Type B pancreatic cell (in vitro differentiated cells): Measurements from ENCODE around the gene NCAPD3. TPM values are rescaled to one million over a fixed set of nuclear protein-coding genes. Genes with fewer than 3 reads are reported as not detected.

Source experiments
- DNase-seq: peaks from one replicate; pipeline ENCODE4 v3.0.0; 2021; ENCODE audit warnings: mixed read lengths; ENCODE audit not compliant: unreplicated experiment; ENCODE audit errors: extremely low spot score
- H3K27ac Mint-ChIP-seq: 2 replicates; pipeline ENCODE4 v1.8.0; 2021; ENCODE audit warnings: mild to moderate bottlenecking, mixed read lengths
- H3K27me3 Mint-ChIP-seq: 2 replicates; pipeline ENCODE4 v1.8.0; 2021; ENCODE audit warnings: mixed read lengths
- H3K36me3 Mint-ChIP-seq: 2 replicates; pipeline ENCODE4 v1.8.0; 2021; ENCODE audit warnings: mixed read lengths
- H3K4me1 Mint-ChIP-seq: one replicate; pipeline ENCODE4 v1.8.0; 2021; ENCODE audit warnings: mixed read lengths; ENCODE audit not compliant: unreplicated experiment
- H3K4me3 Mint-ChIP-seq: 2 replicates; pipeline ENCODE4 v1.8.0; 2021; ENCODE audit warnings: mild to moderate bottlenecking, mixed read lengths
- H3K9me3 Mint-ChIP-seq: 2 replicates; pipeline ENCODE4 v1.8.0; 2021; ENCODE audit warnings: mixed read lengths
- CTCF ChIP-seq: fragments of 200-600 bp; sonication (generic); conservative IDR thresholded peaks from 2 replicates; pipeline ENCODE4 v1.5.0; 2021; ENCODE audit warnings: antibody characterized with exemption, mild to moderate bottlenecking
- total RNA-seq: library from RNA; stranded (reverse); gene quantifications from 2 replicates; pipeline ENCODE4 v1.2.1, GENCODE V29; 2021; ENCODE audit warnings: low replicate concordance

Gene NCAPD3
- total RNA-seq, 1 donor from 2014 or later, result 33.9 TPM

GRCh38 chr11:134171951-134172350 lies 51.8 kb downstream of the NCAPD3 start:
- Mint-ChIP-seq H3K4me3 (no peak overlapping the region), H3K4me1 (no peaks in the 10 kb centered on the region), H3K27ac (no peak overlapping the region), H3K9me3 (no peaks in the 10 kb centered on the region), H3K27me3 (no peaks in the 10 kb centered on the region), H3K36me3 (peaks cover 61% of the 10 kb centered on the region)
- no peak for TF ChIP-seq CTCF
- DNase-seq, result no peak

- H3K27ac Mint-ChIP-seq, result no peak overlapping the region
- no peak for TF ChIP-seq CTCF
- no peak overlapping the region for H3K4me3 Mint-ChIP-seq
- no peaks in the 10 kb centered on the region for H3K27me3 Mint-ChIP-seq
- H3K9me3 Mint-ChIP-seq, result no peaks in the 10 kb centered on the region
- H3K36me3 Mint-ChIP-seq, result peaks cover 52% of the 10 kb centered on the region
- H3K4me1 Mint-ChIP-seq, result no peaks in the 10 kb centered on the region
- peak; percentile 24 for DNase-seq
These were observed 52.9 kb downstream of the NCAPD3 start for GRCh38 chr11:134170919-134171281.

- no peaks in the 10 kb centered on the region for H3K9me3 Mint-ChIP-seq
- no peak for TF ChIP-seq CTCF
- no peak for DNase-seq
These were observed 53.4 kb downstream of the NCAPD3 start for GRCh38 chr11:134170177-134170918.

GRCh38 chr11:134164490-134165370 lies 59.0 kb downstream of the NCAPD3 start:
- no peak for TF ChIP-seq CTCF
- Mint-ChIP-seq H3K9me3 (peaks cover 13% of the 10 kb centered on the region), H3K27ac (peak overlapping the region; percentile 83), H3K4me1 (no peaks in the 10 kb centered on the region), H3K36me3 (peaks cover 60% of the 10 kb centered on the region), H3K27me3 (no peaks in the 10 kb centered on the region), H3K4me3 (peak overlapping the region; percentile 60)
- peak; percentile 40 for DNase-seq

More at GRCh38 chr11:134170177-134170918, 53.4 kb downstream of the NCAPD3 start:
- H3K27me3 Mint-ChIP-seq, result no peaks in the 10 kb centered on the region
- peaks cover 52% of the 10 kb centered on the region for H3K36me3 Mint-ChIP-seq
- H3K27ac Mint-ChIP-seq, result no peak overlapping the region
- H3K4me3 Mint-ChIP-seq, result no peak overlapping the region
- no peaks in the 10 kb centered on the region for H3K4me1 Mint-ChIP-seq

- DNase-seq, result peak; percentile 37
- Mint-ChIP-seq H3K4me3 (no peak overlapping the region), H3K9me3 (peaks cover 9% of the 10 kb centered on the region), H3K4me1 (no peaks in the 10 kb centered on the region), H3K27me3 (no peaks in the 10 kb centered on the region), H3K27ac (no peak overlapping the region), H3K36me3 (peaks cover 50% of the 10 kb centered on the region)
- TF ChIP-seq CTCF, result no peak
These were observed 64.1 kb downstream of the NCAPD3 start for GRCh38 chr11:134159652-134160051.
